SK-N-SH (cell line): Measurements from ENCODE around the gene ZXDC. TPM values are rescaled to one million over a fixed set of nuclear protein-coding genes. Genes with fewer than 3 reads are reported as not detected.

ENCODE experiments used
- CTCF ChIA-PET: fragments of 300-600, 350-600 bp; formaldehyde crosslinking; extraction: SDS; loops from one replicate; lab custom pipeline; 2021; lab: Yijun Ruan, JAX
- POLR2A ChIA-PET: fragments of 350-600 bp; sonication (Branson Sonifier 250); formaldehyde crosslinking; extraction: SDS; loops from one replicate; lab custom pipeline; 2020; ENCODE audit warnings: antibody characterized with exemption, inconsistent platforms; lab: Yijun Ruan, JAX
- DNase-seq: peaks from one replicate; pipeline ENCODE4 v3.0.0; 2012
- H2AFZ ChIP-seq: fragments of 200-600 bp; sonication (generic); 2 replicates; pipeline ENCODE4 v1.8.1; 2016; ENCODE audit warnings: antibody characterized with exemption, mild to moderate bottlenecking, low read depth
- H3F3A ChIP-seq: fragments of 200-600 bp; sonication (generic); replicated peaks from 2 replicates; pipeline ENCODE3; 2016; ENCODE audit warnings: antibody characterized with exemption, mild to moderate bottlenecking; ENCODE audit not compliant: insufficient read depth
- H3K27ac ChIP-seq, 2 experiments: fragments of 200-500 bp in 1 of 2; fragments of 200-600 bp in 1 of 2; sonication (Bioruptor generic) in 1 of 2; sonication (generic), shearing (Covaris generic) in 1 of 2; 2 replicates each; pipeline versions ENCODE4 v1.5.1 to v1.6.1; 2014 to 2016; ENCODE audit warnings: low read depth in 2 of 2, inconsistent platforms in 1 of 2, low read length in 1 of 2, mild to moderate bottlenecking in 1 of 2, mixed read lengths in 1 of 2
- H3K27me3 ChIP-seq: fragments of 200-600 bp; sonication (generic), shearing (Covaris generic); 2 replicates; pipeline ENCODE4 v1.6.1; 2016; ENCODE audit warnings: mixed run types; ENCODE audit not compliant: insufficient read depth
- H3K36me3 ChIP-seq, 2 experiments: fragments of 200-500 bp in 1 of 2; fragments of 200-600 bp in 1 of 2; sonication (Bioruptor generic) in 1 of 2; sonication (generic) in 1 of 2; replicated peaks in 1 of 2; 2 replicates each; pipeline versions ENCODE3 to v1.5.1; 2014 to 2016; ENCODE audit warnings: low read length in 1 of 2, mild to moderate bottlenecking in 1 of 2; ENCODE audit not compliant: insufficient read depth in 2 of 2, control insufficient read depth in 1 of 2
- H3K4me1 ChIP-seq, 2 experiments: fragments of 200-500 bp in 1 of 2; fragments of 200-600 bp in 1 of 2; sonication (Bioruptor generic) in 1 of 2; sonication (generic), shearing (Covaris generic) in 1 of 2; 2 replicates each; pipeline versions ENCODE4 v1.5.1 to v1.6.1; 2014 to 2016; ENCODE audit warnings: low read depth in 1 of 2, low read length in 1 of 2, mixed run types in 1 of 2; ENCODE audit not compliant: insufficient read depth in 2 of 2, control insufficient read depth in 1 of 2
- H3K4me2 ChIP-seq: fragments of 200-600 bp; sonication (generic), shearing (Covaris generic); 2 replicates; pipeline ENCODE4 v1.6.1; 2017; ENCODE audit warnings: mixed run types
- H3K4me3 ChIP-seq, 2 experiments: fragments of 200-500 bp in 1 of 2; fragments of 200-600 bp in 1 of 2; sonication (Bioruptor generic) in 1 of 2; sonication (generic), shearing (Covaris generic) in 1 of 2; 2 replicates each; pipeline versions ENCODE4 v1.5.1 to v1.8.1; 2014 to 2016; ENCODE audit warnings: low read depth in 2 of 2, inconsistent platforms in 1 of 2, low read length in 1 of 2, mild to moderate bottlenecking in 1 of 2, mixed read lengths in 1 of 2, moderate library complexity in 1 of 2
- H3K79me2 ChIP-seq: fragments of 200-600 bp; sonication (generic); 2 replicates; pipeline ENCODE4 v1.8.1; 2017; ENCODE audit warnings: mild to moderate bottlenecking; ENCODE audit not compliant: insufficient read depth
- H3K9ac ChIP-seq: fragments of 200-600 bp; sonication (generic); 2 replicates; pipeline ENCODE4 v1.6.1; 2017; ENCODE audit warnings: mixed run types
- H3K9me2 ChIP-seq: fragments of 200-600 bp; sonication (generic); 2 replicates; pipeline ENCODE4 v1.6.1; 2017; ENCODE audit warnings: mixed run types
- H3K9me3 ChIP-seq: fragments of 200-600 bp; sonication (generic); 2 replicates; pipeline ENCODE4 v1.6.1; 2017; ENCODE audit warnings: mixed run types, mild to moderate bottlenecking, moderate library complexity
- H4K20me1 ChIP-seq: fragments of 200-600 bp; sonication (generic); 2 replicates; pipeline ENCODE4 v1.6.1; 2017; ENCODE audit warnings: mild to moderate bottlenecking, mixed run types; ENCODE audit not compliant: insufficient read depth
- CTCF ChIP-seq: fragments of 200-600 bp; sonication (generic); IDR thresholded peaks from 2 replicates; pipeline ENCODE4 v1.6.1; 2017; ENCODE audit warnings: antibody characterized with exemption, mild to moderate bottlenecking, moderate library complexity
- EP300 ChIP-seq, 2 experiments: IDR thresholded peaks; 2 replicates each; pipeline versions ENCODE4 v1.4.0 to v1.6.1; 2012; ENCODE audit warnings: borderline replicate concordance in 1 of 2, low read depth in 1 of 2, low read length in 1 of 2
- FOXJ3 ChIP-seq: sonication (generic); formaldehyde crosslinking; IDR thresholded peaks from 2 replicates; pipeline ENCODE4 v1.5.1; 2020; ENCODE audit warnings: mild to moderate bottlenecking, missing genetic modification reagents
- JUND ChIP-seq: IDR thresholded peaks from 2 replicates; pipeline ENCODE4 v1.4.0; 2012
- MXI1 ChIP-seq: IDR thresholded peaks from 2 replicates; pipeline ENCODE4 v1.6.1; 2012; ENCODE audit warnings: mild to moderate bottlenecking, low read depth, low read length, improper control_type of control experiment
- NRF1 ChIP-seq: IDR thresholded peaks from 2 replicates; pipeline ENCODE4 v1.6.1; 2012; ENCODE audit warnings: low read depth, mild to moderate bottlenecking, low read length
- PBX3 ChIP-seq: IDR thresholded peaks from 2 replicates; pipeline ENCODE4; 2012
- RAD21 ChIP-seq: IDR thresholded peaks from 2 replicates; pipeline ENCODE4 v1.6.1; 2012; ENCODE audit warnings: mild to moderate bottlenecking, low read length
- RCOR1 ChIP-seq: fragments of 150-350 bp; IDR thresholded peaks from 2 replicates; pipeline ENCODE4 v1.6.1; 2017; ENCODE audit warnings: antibody characterized with exemption, low read length
- USF1 ChIP-seq: IDR thresholded peaks from 2 replicates; pipeline ENCODE4 v1.4.0; 2012; ENCODE audit warnings: low read depth, borderline replicate concordance
- WGBS: methylation state at CpG from one replicate; pipeline ENCODE4 v1.1.6; 2017; ENCODE audit warnings: low lambda C conversion rate; 5-methylcytosine and 5-hydroxymethylcytosine counted together
- polyA plus RNA-seq, 3 experiments: library from polyadenylated mRNA; depleted of rRNA; stranded (reverse); fragments of >200 nt; gene quantifications; 2 replicates each; pipeline ENCODE4 v1.2.3, GENCODE V29; 2012

Gene ZXDC
- polyA plus RNA-seq, 1 of the 3 experiments (the other 2 are of a cell fraction): 8.5 TPM

GRCh38 chr3:126451511-126451910 lies 24.2 kb downstream of the ZXDC start:
- H2AFZ ChIP-seq: no peak overlapping the region
- peaks cover 31 to 56% of the 10 kb centered on the region in 2 experiments for H3K36me3 ChIP-seq
- H3K9me3 ChIP-seq: no peaks in the 10 kb centered on the region
- H3K27me3 ChIP-seq: no peaks in the 10 kb centered on the region
- no peaks in the 10 kb centered on the region for H3F3A ChIP-seq
- no peak overlapping the region for H3K4me3 ChIP-seq
- no peak overlapping the region for H3K4me2 ChIP-seq
- H3K79me2 ChIP-seq: peaks cover 8% of the 10 kb centered on the region; the same call in 1 of the 2 replicates
- CTCF ChIA-PET: interaction anchor here (0.7 to 1.5 kb wide), 5 partner anchors 11 to 71 kb away, joined by 3 to 4 read pairs (median 3); partner anchors contain the start of gene ZXDC
- no peaks in the 10 kb centered on the region; a peak in 1 of 4 replicates for H3K4me1 ChIP-seq
- H4K20me1 ChIP-seq: peaks cover 10% of the 10 kb centered on the region
- TF ChIP-seq USF1 (no peak), FOXJ3 (CRISPR knock-in tag) (no peak), PBX3 (no peak), EP300 (IDR thresholded peaks at IDR 0.05; ENCODE audit: borderline replicate concordance in 1 of 2, low read depth in 1 of 2, low read length in 1 of 2) (no peak), CTCF (no peak), JUND (no peak), MXI1 (no peak), NRF1 (no peak), RAD21 (no peak)
- TF ChIP-seq, all 33 proteins: peak for 0
- no peak overlapping the region for H3K27ac ChIP-seq
- POLR2A ChIA-PET: no interaction called here
- no peak for DNase-seq
- no peaks in the 10 kb centered on the region for H3K9me2 ChIP-seq
- WGBS: 98% methylated on average over 9 of the region's 12 CpGs
- H3K9ac ChIP-seq: no peak overlapping the region

- H4K20me1 ChIP-seq: peaks cover 5% of the 10 kb centered on the region; the same call in 1 of the 2 replicates
- H2AFZ ChIP-seq: no peak overlapping the region
- peaks cover 29 to 49% of the 10 kb centered on the region in 2 experiments for H3K36me3 ChIP-seq
- H3K27ac ChIP-seq: no peak overlapping the region
- no peaks in the 10 kb centered on the region for H3F3A ChIP-seq
- CTCF ChIA-PET: no interaction called here
- H3K4me2 ChIP-seq: no peak overlapping the region
- no peak overlapping the region for H3K9ac ChIP-seq
- no peaks in the 10 kb centered on the region for H3K9me3 ChIP-seq
- H3K9me2 ChIP-seq: no peaks in the 10 kb centered on the region
- no peak for TF ChIP-seq CTCF
- no peak for TF ChIP-seq JUND
- TF ChIP-seq RCOR1: no peak
- DNase-seq: no peak
- no peaks in the 10 kb centered on the region; a peak in 1 of 4 replicates for H3K4me1 ChIP-seq
- peaks cover 6% of the 10 kb centered on the region; the same call in 1 of the 2 replicates for H3K79me2 ChIP-seq
- H3K4me3 ChIP-seq: no peak overlapping the region
- WGBS: 93% methylated on average over 3 of the region's 3 CpGs
- H3K27me3 ChIP-seq: no peaks in the 10 kb centered on the region
- POLR2A ChIA-PET: no interaction called here
These were observed 24.9 kb downstream of the ZXDC start for GRCh38 chr3:126450744-126451143.
